Stomach (tissue), 9 donors: ENCODE measurements around the gene NR1D1. TPM values are rescaled to one million over a fixed set of nuclear protein-coding genes. Genes with fewer than 3 reads are reported as not detected.
A peak's percentile ranks its signal among the peaks of the same experiment; 100 is the strongest.

Experiments used
- DNase-seq, 2 donors: peaks; one replicate each; pipeline versions ENCODE4 v3.0.0 to v3.0.0-alpha.2; 2013 to 2019
- H3K27ac ChIP-seq, 5 donors: fragments of 200-600 bp in 4 of 5; sonication (generic) in 4 of 5; one replicate each; pipeline ENCODE4 v1.5.1; 2013 to 2019; ENCODE audit warnings: mild to moderate bottlenecking in 1 of 5, moderate library complexity in 1 of 5
- H3K27me3 ChIP-seq, 3 donors: fragments of 200-600 bp; sonication (generic); one replicate each; pipeline ENCODE4 v1.5.1; 2017 to 2019; ENCODE audit warnings: mixed run types in 1 of 3
- H3K36me3 ChIP-seq, 4 donors: fragments of 200-600 bp; sonication (generic); 1 replicate in 3 of 4; 2 replicates in 1 of 4; pipeline ENCODE4 v1.5.1; 2016 to 2019
- H3K4me1 ChIP-seq, 4 donors: fragments of 200-600 bp; sonication (generic); one replicate each; pipeline ENCODE4 v1.5.1; 2016 to 2019
- H3K4me3 ChIP-seq, 4 donors: fragments of 200-600 bp; sonication (generic) in 3 of 4; one replicate each; pipeline ENCODE4 v1.5.1; 2016 to 2019; ENCODE audit warnings: mild to moderate bottlenecking in 1 of 4
- H3K9me3 ChIP-seq, 4 donors: fragments of 200-600 bp; sonication (generic); one replicate each; pipeline ENCODE4 v1.5.1; 2016 to 2019
- CTCF ChIP-seq, 7 experiments: fragments of 450-650 bp in 4 of 7; fragments of 200-600 bp in 3 of 7; sonication (generic) in 3 of 7; IDR thresholded peaks; one replicate each; pipeline ENCODE4 v1.5.1; 2016 to 2019; ENCODE audit warnings: antibody characterized with exemption in 7 of 7, control low read depth in 2 of 7, mild to moderate bottlenecking in 1 of 7
- EP300 ChIP-seq: sonication (generic); formaldehyde crosslinking; IDR thresholded peaks from one replicate; pipeline ENCODE4 v1.6.1; 2017; ENCODE audit warnings: antibody characterized with exemption
- POLR2A ChIP-seq, 4 donors: fragments of 450-650 bp; IDR thresholded peaks; one replicate each; pipeline ENCODE4 v1.6.1; 2016; ENCODE audit warnings: antibody characterized with exemption in 4 of 4, control low read depth in 2 of 4, mild to moderate bottlenecking in 1 of 4, moderate library complexity in 1 of 4
- POLR2AphosphoS5 ChIP-seq, 3 donors: sonication (generic); formaldehyde crosslinking; IDR thresholded peaks; one replicate each; pipeline ENCODE4 v1.6.1; 2016; ENCODE audit warnings: antibody characterized with exemption in 3 of 3
- WGBS, 5 donors: extraction: QIAGEN DNeasy Blood & Tissue Kit in 3 of 5; methylation state at CpG; one replicate each; pipeline versions ENCODE4 v1.1.5 to v1.1.7; 2013 to 2018; 5-methylcytosine and 5-hydroxymethylcytosine counted together
- intact Hi-C: fragments of 100-400 bp; cut with DNase I; formaldehyde crosslinking; loops from one replicate; pipeline ENCODE4 v1.15.1; 2023; ENCODE audit warnings: low total_unique reads
- polyA plus RNA-seq, 3 donors: library from polyadenylated mRNA; stranded (reverse); fragments of 200-250 nt; gene quantifications; one replicate each; pipeline ENCODE4 v1.2.3, GENCODE V29; 2013
- total RNA-seq, 5 donors: library from RNA; depleted of rRNA; stranded (reverse); fragments of >200 nt; gene quantifications; one replicate each; pipeline versions ENCODE4 v1.1.0 to v1.2.3, GENCODE V29; 2014 to 2016
- donor health status: healthy with polysubstance abuse.
- donor health status: Bipolar disorder and iron deficiency.
- donor health status: healthy.

The NR1D1 gene
- total and polyA plus RNA-seq, 8 donors, result 2.8 to 20.5 (median 9.3) TPM

DNA sequence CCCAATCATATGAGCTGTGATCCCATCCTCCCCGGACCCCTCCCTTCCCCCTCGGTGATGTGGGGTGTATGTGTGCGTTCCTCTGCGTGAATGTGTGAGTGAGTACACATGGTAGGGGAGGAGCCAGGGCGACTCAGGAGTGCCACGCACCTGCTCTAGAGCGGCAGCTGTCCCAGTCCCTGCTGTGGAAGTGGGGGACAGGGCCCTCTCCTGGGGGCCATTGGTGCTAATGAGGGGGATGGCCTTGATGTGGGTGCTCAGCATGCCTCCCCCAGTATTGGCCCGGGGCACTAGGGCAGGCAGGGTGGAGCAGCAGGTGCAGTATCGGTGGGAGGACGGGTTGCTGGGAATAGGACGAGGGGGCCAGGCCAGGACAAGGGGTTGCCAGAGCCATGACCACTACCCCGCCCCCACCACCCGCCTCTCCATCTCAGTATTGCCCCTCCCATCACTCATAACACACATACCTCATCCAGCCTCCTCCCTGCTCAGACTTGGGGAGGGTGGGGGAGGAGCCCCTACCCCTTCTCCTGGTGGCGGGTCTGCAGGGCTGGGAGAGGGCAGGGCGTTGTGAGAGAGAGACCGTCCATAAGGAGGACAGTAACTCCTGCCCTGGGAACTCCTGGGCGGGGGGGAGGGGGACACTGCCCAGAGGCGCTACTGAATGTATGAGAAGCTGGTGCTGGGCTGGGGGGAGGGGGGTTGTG, 8.5 kb downstream of the NR1D1 start:
- Histone ChIP-seq H3K4me1 (peaks cover 60 to 80% (median 73%) of the 10 kb centered on the region in 4 donors), H3K9me3 (no peaks in the 10 kb centered on the region), H3K27me3 (no peaks in the 10 kb centered on the region), H3K27ac (peak overlapping the region; percentile 69 to 98 (median 97)), H3K36me3 (peaks cover 67 to 100% (median 99%) of the 10 kb centered on the region in 4 donors), H3K4me3 (no peak overlapping the region)
- intact Hi-C loops, result no loop called here
- peak in 1 of 3 donors; percentile 2 for TF ChIP-seq POLR2AphosphoS5 (IDR thresholded peaks at IDR 0.05)
- no peak for TF ChIP-seq POLR2A (IDR thresholded peaks at IDR 0.05)
- no peak for TF ChIP-seq EP300
- no peak for TF ChIP-seq CTCF (IDR thresholded peaks at IDR 0.05)
- DNase-seq, result peak in 1 of 2 donors; percentile 65
- WGBS, 5 donors, result 29 to 63% (median 34%) methylated on average over 16 to 18 of the region's 18 CpGs

DNA sequence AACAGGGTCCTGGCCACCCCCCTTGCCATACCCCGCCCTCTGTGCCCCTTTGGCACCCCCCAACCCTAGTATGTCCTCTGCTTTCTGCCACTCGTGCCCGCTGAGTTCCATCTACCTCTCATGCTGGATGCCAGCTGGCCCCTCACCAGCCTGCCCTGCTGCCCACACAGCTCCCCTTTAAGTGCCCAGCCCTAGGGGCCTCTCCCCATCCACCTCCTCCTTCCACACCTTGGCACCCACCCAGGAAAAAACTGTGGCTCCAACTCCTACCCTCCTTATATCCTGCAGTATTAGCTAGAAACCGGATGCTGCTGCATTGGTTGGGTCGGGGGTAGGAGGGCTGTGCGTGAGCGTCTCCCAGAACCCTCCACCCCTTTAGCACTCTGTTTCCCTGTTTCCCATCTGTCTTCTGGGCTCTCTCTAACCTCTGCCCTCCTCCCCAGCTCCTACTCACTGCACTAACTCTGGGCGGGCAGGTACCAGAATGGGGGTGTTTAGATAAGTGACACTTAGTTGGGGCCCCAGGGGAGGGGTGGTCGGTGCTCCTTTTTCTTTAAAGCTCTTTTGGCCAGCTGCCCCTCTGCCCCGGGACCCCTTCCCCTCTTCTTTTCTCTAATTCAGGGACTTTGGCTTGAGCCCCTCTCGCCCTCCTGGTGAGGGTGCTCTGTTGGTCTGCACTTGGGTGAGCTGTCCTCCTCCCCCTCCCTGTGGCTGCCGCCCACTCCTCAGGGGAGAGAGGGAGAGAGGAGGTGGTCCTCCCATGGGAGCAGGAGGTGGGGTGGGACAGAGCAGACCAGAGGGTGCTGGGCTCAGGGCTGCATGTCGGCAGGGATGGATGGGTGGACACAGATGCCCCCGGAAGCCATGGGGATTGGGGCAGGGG, 9.9 kb downstream of the NR1D1 start:
- 37 to 60% (median 46%) methylated on average over 13 to 14 of the region's 14 CpGs for WGBS, 5 donors
- Histone ChIP-seq H3K4me1 (peaks cover 46 to 77% (median 64%) of the 10 kb centered on the region in 4 donors), H3K27ac (peak overlapping the region; percentile 22 to 98 (median 95)), H3K4me3 (no peak overlapping the region), H3K9me3 (no peaks in the 10 kb centered on the region), H3K27me3 (no peaks in the 10 kb centered on the region), H3K36me3 (peaks cover 67 to 100% (median 99%) of the 10 kb centered on the region in 4 donors)
- DNase-seq, result peak in 1 of 2 donors; percentile 68
- intact Hi-C loops, result no loop called here
- TF ChIP-seq EP300, result no peak
- TF ChIP-seq POLR2AphosphoS5 (IDR thresholded peaks at IDR 0.05), result no peak
- no peak for TF ChIP-seq POLR2A (IDR thresholded peaks at IDR 0.05)
- TF ChIP-seq CTCF (IDR thresholded peaks at IDR 0.05), result no peak

DNA sequence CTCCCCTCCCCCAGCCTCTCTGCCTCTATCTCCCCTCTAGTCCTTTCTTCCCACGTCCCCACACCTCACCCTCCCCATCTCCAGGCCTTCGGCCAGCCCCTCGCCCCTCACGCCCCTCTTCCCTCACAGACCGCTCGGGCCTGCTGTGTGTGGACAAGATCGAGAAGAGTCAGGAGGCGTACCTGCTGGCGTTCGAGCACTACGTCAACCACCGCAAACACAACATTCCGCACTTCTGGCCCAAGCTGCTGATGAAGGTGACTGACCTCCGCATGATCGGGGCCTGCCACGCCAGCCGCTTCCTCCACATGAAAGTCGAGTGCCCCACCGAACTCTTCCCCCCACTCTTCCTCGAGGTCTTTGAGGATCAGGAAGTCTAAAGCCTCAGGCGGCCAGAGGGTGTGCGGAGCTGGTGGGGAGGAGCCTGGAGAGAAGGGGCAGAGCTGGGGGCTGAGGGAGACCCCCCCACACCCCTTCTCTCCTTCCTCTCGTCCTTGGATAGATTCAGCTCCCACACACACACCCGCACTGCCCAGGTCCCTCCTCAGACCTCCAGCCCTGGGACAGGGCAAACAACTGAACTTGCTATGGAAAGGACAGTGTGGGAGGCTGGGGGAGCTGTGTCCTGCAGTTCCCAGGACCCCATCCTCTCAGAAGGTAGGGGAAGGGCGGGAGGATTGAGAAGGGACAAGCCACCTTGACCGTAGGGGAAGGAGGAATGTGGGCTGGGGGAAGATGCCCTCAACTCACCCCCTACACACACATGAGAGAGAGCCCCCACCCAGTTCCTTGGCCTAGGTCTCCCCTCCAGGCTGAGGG, 11.1 kb downstream of the NR1D1 start:
- Histone ChIP-seq H3K4me3 (no peak overlapping the region), H3K9me3 (no peaks in the 10 kb centered on the region), H3K27me3 (no peaks in the 10 kb centered on the region), H3K36me3 (peaks cover 71 to 100% (median 99%) of the 10 kb centered on the region in 4 donors), H3K27ac (peak overlapping the region in 4 of 5 donors; percentile 25 to 98 (median 96)), H3K4me1 (peaks cover 34 to 65% (median 52%) of the 10 kb centered on the region in 4 donors)
- DNase-seq, result peak in 1 of 2 donors; percentile 13
- intact Hi-C loops, result loop anchor here (10.0 kb wide), 1 partner anchor 64 kb away; no protein-coding TSS in a partner anchor
- WGBS, 5 donors, result 71 to 83% (median 81%) methylated on average over 25 to 26 of the region's 26 CpGs
- TF ChIP-seq POLR2AphosphoS5 (IDR thresholded peaks at IDR 0.05) (no peak), CTCF (IDR thresholded peaks at IDR 0.05) (no peak), EP300 (no peak), POLR2A (IDR thresholded peaks at IDR 0.05) (no peak)
